Measurements from ENCODE around the gene ZFP62. TPM values are rescaled to one million over a fixed set of nuclear protein-coding genes. Genes with fewer than 3 reads are reported as not detected.

The ZFP62 gene
- total and polyA plus RNA-seq, 2 donors (not counting 1 experiment from before 2014, with no cell fraction given), result 14.4 to 24.1 TPM

GRCh38 chr5:180825768-180826525, 35.1 kb downstream of the ZFP62 start:
- peaks cover 6% of the 10 kb centered on the region for H3K79me2 ChIP-seq (ENCODE audit: control insufficient read depth, insufficient read depth, low read length)
- no peak overlapping the region for H3K4me2 ChIP-seq (ENCODE audit: extremely low read depth, insufficient read depth, low read length)
- DNase-seq (ENCODE audit: low read depth in 2 of 2), result peak; percentile 72 to 77
- no peaks in the 10 kb centered on the region for H3K36me3 ChIP-seq (ENCODE audit: control insufficient read depth, insufficient read depth, low read length)
- H3K27ac ChIP-seq (ENCODE audit: insufficient read depth, low read length), result no peak overlapping the region
- H4K20me1 ChIP-seq (ENCODE audit: control insufficient read depth, extremely low read depth, insufficient read depth, low read length), result no peaks in the 10 kb centered on the region
- no peak for TF ChIP-seq EZH2 (IDR thresholded peaks at IDR 0.05; ENCODE audit: low read length, missing control alignments)
- TF ChIP-seq, protein P1, sequence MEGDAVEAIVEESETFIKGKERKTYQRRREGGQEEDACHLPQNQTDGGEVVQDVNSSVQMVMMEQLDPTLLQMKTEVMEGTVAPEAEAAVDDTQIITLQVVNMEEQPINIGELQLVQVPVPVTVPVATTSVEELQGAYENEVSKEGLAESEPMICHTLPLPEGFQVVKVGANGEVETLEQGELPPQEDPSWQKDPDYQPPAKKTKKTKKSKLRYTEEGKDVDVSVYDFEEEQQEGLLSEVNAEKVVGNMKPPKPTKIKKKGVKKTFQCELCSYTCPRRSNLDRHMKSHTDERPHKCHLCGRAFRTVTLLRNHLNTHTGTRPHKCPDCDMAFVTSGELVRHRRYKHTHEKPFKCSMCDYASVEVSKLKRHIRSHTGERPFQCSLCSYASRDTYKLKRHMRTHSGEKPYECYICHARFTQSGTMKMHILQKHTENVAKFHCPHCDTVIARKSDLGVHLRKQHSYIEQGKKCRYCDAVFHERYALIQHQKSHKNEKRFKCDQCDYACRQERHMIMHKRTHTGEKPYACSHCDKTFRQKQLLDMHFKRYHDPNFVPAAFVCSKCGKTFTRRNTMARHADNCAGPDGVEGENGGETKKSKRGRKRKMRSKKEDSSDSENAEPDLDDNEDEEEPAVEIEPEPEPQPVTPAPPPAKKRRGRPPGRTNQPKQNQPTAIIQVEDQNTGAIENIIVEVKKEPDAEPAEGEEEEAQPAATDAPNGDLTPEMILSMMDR (conservative IDR thresholded peaks at IDR 0.05 in 1 of 2, IDR thresholded peaks at IDR 0.05 in 1 of 2; ENCODE audit: low read depth in 1 of 2, low read length in 2 of 2), result no peak
- H3K4me3 ChIP-seq (replicated peaks in 1 of 4; ENCODE audit: control extremely low read depth in 1 of 4, insufficient read depth in 1 of 4, low read depth in 3 of 4, low read length in 4 of 4), result no peak overlapping the region
- no peaks in the 10 kb centered on the region for H3K27me3 ChIP-seq (ENCODE audit: control insufficient read depth, insufficient read depth, low read length)
- no peaks in the 10 kb centered on the region for H3K9me3 ChIP-seq (ENCODE audit: control insufficient read depth, insufficient read depth, low read depth, low read length)
- H3K9ac ChIP-seq (ENCODE audit: insufficient read depth, low read length), result no peak overlapping the region
- H3K4me1 ChIP-seq (ENCODE audit: control insufficient read depth, extremely low read depth, insufficient read depth, low read length), result peaks cover 9% of the 10 kb centered on the region
- no peak overlapping the region for H2AFZ ChIP-seq (ENCODE audit: low read length)

- no peak for DNase-seq (ENCODE audit: low read depth in 2 of 2)
- Histone ChIP-seq H3K9me3 (ENCODE audit: control insufficient read depth, insufficient read depth, low read depth, low read length) (no peaks in the 10 kb centered on the region), H3K4me2 (ENCODE audit: extremely low read depth, insufficient read depth, low read length) (no peak overlapping the region), H3K4me3 (replicated peaks in 1 of 4; ENCODE audit: control extremely low read depth in 1 of 4, insufficient read depth in 1 of 4, low read depth in 3 of 4, low read length in 4 of 4) (no peak overlapping the region), H3K4me1 (ENCODE audit: control insufficient read depth, extremely low read depth, insufficient read depth, low read length) (peaks cover 5% of the 10 kb centered on the region), H3K27me3 (ENCODE audit: control insufficient read depth, insufficient read depth, low read length) (no peaks in the 10 kb centered on the region), H4K20me1 (ENCODE audit: control insufficient read depth, extremely low read depth, insufficient read depth, low read length) (no peaks in the 10 kb centered on the region), H3K9ac (ENCODE audit: insufficient read depth, low read length) (no peak overlapping the region), H2AFZ (ENCODE audit: low read length) (no peak overlapping the region), H3K27ac (ENCODE audit: insufficient read depth, low read length) (no peak overlapping the region), H3K36me3 (ENCODE audit: control insufficient read depth, insufficient read depth, low read length) (no peaks in the 10 kb centered on the region), H3K79me2 (ENCODE audit: control insufficient read depth, insufficient read depth, low read length) (no peaks in the 10 kb centered on the region)
- no peak for TF ChIP-seq EZH2 (IDR thresholded peaks at IDR 0.05; ENCODE audit: low read length, missing control alignments)
- TF ChIP-seq, protein P1 (conservative IDR thresholded peaks at IDR 0.05 in 1 of 2, IDR thresholded peaks at IDR 0.05 in 1 of 2; ENCODE audit: low read depth in 1 of 2, low read length in 2 of 2), result no peak
Measured at GRCh38 chr5:180824630-180825476, 36.2 kb downstream of the ZFP62 start.

DNA sequence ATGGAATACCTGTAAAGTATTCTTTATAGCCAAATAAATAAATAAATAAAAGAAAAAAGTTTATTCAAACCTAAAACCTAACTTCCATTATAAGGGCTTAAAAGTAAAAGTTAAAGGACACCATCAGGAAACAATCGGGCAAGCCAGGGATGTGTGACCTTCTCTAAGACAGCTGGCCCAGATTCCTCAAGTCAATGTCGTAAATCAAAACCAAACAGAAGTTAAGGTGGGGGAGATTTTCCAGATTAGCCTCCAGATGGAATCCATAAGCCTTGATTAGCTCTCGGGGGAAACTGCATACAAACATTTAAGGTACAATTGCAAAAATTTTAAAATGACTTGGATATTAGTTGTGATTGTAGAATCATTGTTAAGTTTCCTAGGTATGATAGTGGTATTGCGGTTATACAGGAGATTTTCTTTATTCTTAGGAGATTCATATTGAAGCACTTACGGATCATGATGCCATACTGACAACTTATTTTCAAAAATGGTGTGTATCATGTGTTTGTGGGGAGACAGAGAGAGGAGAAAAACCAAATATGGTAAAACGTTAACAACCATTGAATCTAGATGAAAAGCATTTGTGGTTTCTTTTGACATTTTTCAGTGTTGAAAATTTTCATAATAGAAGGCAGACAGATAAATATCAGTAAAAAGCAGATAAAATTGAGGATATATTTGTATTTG, 37.0 kb downstream of the ZFP62 start:
- no peaks in the 10 kb centered on the region for H4K20me1 ChIP-seq (ENCODE audit: control insufficient read depth, extremely low read depth, insufficient read depth, low read length)
- TF ChIP-seq EZH2 (IDR thresholded peaks at IDR 0.05; ENCODE audit: low read length, missing control alignments), result no peak
- TF ChIP-seq, protein P1 (conservative IDR thresholded peaks at IDR 0.05 in 1 of 2, IDR thresholded peaks at IDR 0.05 in 1 of 2; ENCODE audit: low read depth in 1 of 2, low read length in 2 of 2), result no peak
- H2AFZ ChIP-seq (ENCODE audit: low read length), result no peak overlapping the region
- no peak overlapping the region for H3K4me3 ChIP-seq (replicated peaks in 1 of 4; ENCODE audit: control extremely low read depth in 1 of 4, insufficient read depth in 1 of 4, low read depth in 3 of 4, low read length in 4 of 4)
- H3K27ac ChIP-seq (ENCODE audit: insufficient read depth, low read length), result no peak overlapping the region
- no peaks in the 10 kb centered on the region for H3K27me3 ChIP-seq (ENCODE audit: control insufficient read depth, insufficient read depth, low read length)
- H3K9me3 ChIP-seq (ENCODE audit: control insufficient read depth, insufficient read depth, low read depth, low read length), result no peaks in the 10 kb centered on the region
- no peak overlapping the region for H3K9ac ChIP-seq (ENCODE audit: insufficient read depth, low read length)
- no peaks in the 10 kb centered on the region for H3K36me3 ChIP-seq (ENCODE audit: control insufficient read depth, insufficient read depth, low read length)
- peaks cover 5% of the 10 kb centered on the region for H3K4me1 ChIP-seq (ENCODE audit: control insufficient read depth, extremely low read depth, insufficient read depth, low read length)
- H3K79me2 ChIP-seq (ENCODE audit: control insufficient read depth, insufficient read depth, low read length), result no peaks in the 10 kb centered on the region
- H3K4me2 ChIP-seq (ENCODE audit: extremely low read depth, insufficient read depth, low read length), result no peak overlapping the region
- no peak for DNase-seq (ENCODE audit: low read depth in 2 of 2)
